Skeletal muscle tissue (tissue), 5 donors: ENCODE measurements around the gene TRO. TPM values are rescaled to one million over a fixed set of nuclear protein-coding genes. Genes with fewer than 3 reads are reported as not detected.

Source experiments
- H3K27ac ChIP-seq: one replicate; pipeline ENCODE4 v1.7.0; 2013; ENCODE audit warnings: mild to moderate bottlenecking, low read depth, low read length, inconsistent platforms
- H3K27me3 ChIP-seq, 3 donors: one replicate each; pipeline ENCODE4 v1.7.0; 2013; ENCODE audit warnings: low read length in 3 of 3; ENCODE audit not compliant: control insufficient read depth in 3 of 3, insufficient read depth in 3 of 3
- H3K36me3 ChIP-seq, 3 donors: one replicate each; pipeline ENCODE4 v1.7.0; 2013; ENCODE audit warnings: low read length in 3 of 3; ENCODE audit not compliant: control insufficient read depth in 3 of 3, insufficient read depth in 3 of 3
- H3K4me1 ChIP-seq, 3 donors: one replicate each; pipeline ENCODE4 v1.7.0; 2013; ENCODE audit warnings: low read length in 3 of 3, mild to moderate bottlenecking in 3 of 3; ENCODE audit not compliant: control insufficient read depth in 3 of 3, insufficient read depth in 3 of 3
- H3K4me3 ChIP-seq, 3 donors: one replicate each; pipeline ENCODE4 v1.7.0; 2013; ENCODE audit warnings: low read length in 3 of 3
- H3K9ac ChIP-seq, 3 donors: one replicate each; pipeline ENCODE4 v1.7.0; 2013; ENCODE audit warnings: low read length in 3 of 3, mild to moderate bottlenecking in 3 of 3, moderate library complexity in 2 of 3, low read depth in 1 of 3
- H3K9me3 ChIP-seq, 3 donors: one replicate each; pipeline ENCODE4 v1.7.0; 2013; ENCODE audit warnings: low read length in 3 of 3; ENCODE audit not compliant: control insufficient read depth in 3 of 3
- small RNA-seq: library from RNA; depleted of rRNA; stranded (forward); fragments of <200 nt; gene quantifications from one replicate; pipeline ENCODE3, GENCODE V24; 2014
- total RNA-seq: library from RNA; depleted of rRNA; stranded (reverse); fragments of >200 nt; gene quantifications from one replicate; pipeline ENCODE4 v1.2.3, GENCODE V29; 2014
- donor health status: Osteomylitis.

TRO gene
- total RNA-seq, 1 donor from 2014 or later = 52.2 TPM

- no peak overlapping the region for H3K27ac ChIP-seq
- no peak overlapping the region for H3K9ac ChIP-seq
- H3K4me3 ChIP-seq = no peak overlapping the region
- H3K36me3 ChIP-seq = peaks cover 4 to 7% (median 5%) of the 10 kb centered on the region in 3 donors
- no peaks in the 10 kb centered on the region for H3K9me3 ChIP-seq
- H3K4me1 ChIP-seq = peaks cover 0 to 7% (median 5%) of the 10 kb centered on the region in 3 donors
- no peaks in the 10 kb centered on the region for H3K27me3 ChIP-seq
Measured at GRCh38 chrX:54950730-54951375, 30.2 kb downstream of the TRO start.

DNA sequence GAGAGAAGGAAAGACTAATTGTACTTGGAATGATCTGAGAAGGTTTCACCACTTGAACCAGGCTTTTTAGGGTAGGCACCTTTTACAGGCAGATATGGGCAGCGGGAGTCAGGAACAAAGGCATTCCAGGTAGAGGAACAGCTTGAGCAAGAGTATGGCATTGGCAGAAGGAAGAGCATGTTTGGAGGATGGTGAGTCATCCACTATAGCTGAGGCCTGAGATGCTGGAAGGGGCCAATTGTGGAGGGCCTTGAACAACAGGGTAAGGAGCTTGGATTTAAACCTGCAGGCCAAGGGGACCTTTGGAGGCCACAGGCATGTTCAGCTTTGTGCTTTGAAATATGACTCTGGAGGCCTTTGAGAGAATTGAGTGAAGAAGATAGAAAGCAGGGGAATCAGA, 41.1 kb downstream of the TRO start:
- Histone ChIP-seq H3K4me1 (no peaks in the 10 kb centered on the region), H3K36me3 (peaks cover 0 to 5% (median 2%) of the 10 kb centered on the region in 3 donors), H3K9me3 (no peaks in the 10 kb centered on the region), H3K9ac (no peak overlapping the region), H3K4me3 (no peak overlapping the region), H3K27me3 (no peaks in the 10 kb centered on the region), H3K27ac (no peak overlapping the region)

GRCh38 chrX:54964766-54965497, 44.3 kb downstream of the TRO start:
- no peaks in the 10 kb centered on the region for H3K4me1 ChIP-seq
- H3K27ac ChIP-seq = no peak overlapping the region
- no peak overlapping the region for H3K4me3 ChIP-seq
- peaks cover 0 to 2% (median 0%) of the 10 kb centered on the region in 3 donors for H3K36me3 ChIP-seq
- H3K9ac ChIP-seq = no peak overlapping the region
- no peaks in the 10 kb centered on the region for H3K9me3 ChIP-seq
- H3K27me3 ChIP-seq = no peaks in the 10 kb centered on the region

DNA sequence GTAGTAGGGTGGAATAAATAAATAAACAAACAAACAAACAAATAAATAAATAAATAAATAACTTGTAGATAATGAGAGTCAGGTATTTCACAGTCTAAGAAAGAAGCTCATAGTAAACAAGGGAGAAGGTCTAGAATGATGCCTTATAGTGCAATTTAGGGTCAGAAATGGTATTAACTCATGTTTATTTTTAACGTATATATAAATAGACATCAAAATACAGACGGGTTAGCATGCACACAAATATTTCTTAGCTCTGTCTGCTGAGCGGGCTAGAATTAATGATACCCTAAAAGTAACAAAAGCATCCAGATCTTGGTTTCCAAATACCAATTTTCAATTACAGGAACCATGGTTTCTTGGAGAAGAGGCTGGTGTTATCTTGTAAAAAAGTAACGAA, 56.8 kb downstream of the TRO start:
- no peaks in the 10 kb centered on the region for H3K27me3 ChIP-seq
- H3K27ac ChIP-seq = no peak overlapping the region
- H3K9ac ChIP-seq = no peak overlapping the region
- H3K36me3 ChIP-seq = no peaks in the 10 kb centered on the region
- H3K4me1 ChIP-seq = peaks cover 0 to 2% (median 0%) of the 10 kb centered on the region in 3 donors
- no peak overlapping the region for H3K4me3 ChIP-seq
- no peaks in the 10 kb centered on the region for H3K9me3 ChIP-seq

DNA sequence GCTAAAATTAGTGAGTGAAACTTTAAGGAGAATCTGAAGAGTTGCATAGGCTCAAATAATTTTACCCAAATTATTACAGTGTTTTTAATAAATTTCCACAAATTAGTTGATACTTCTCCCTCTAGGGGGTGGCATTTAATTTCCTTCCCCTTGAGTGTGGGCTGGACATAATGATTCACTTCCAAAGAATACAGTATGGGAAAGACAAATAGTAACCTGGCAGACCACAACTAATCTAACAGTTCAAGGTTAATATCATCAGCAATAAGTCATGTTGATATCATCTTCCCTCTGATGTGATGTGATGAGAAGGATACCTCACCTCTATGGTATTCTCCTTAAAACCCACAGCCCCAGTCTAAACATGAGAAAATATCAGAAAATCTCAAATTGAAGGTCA, 57.8 kb downstream of the TRO start:
- Histone ChIP-seq H3K27me3 (no peaks in the 10 kb centered on the region), H3K9ac (no peak overlapping the region), H3K36me3 (peaks cover 0 to 3% (median 0%) of the 10 kb centered on the region in 3 donors), H3K27ac (no peak overlapping the region), H3K9me3 (no peaks in the 10 kb centered on the region), H3K4me1 (peaks cover 0 to 2% (median 0%) of the 10 kb centered on the region in 3 donors), H3K4me3 (no peak overlapping the region)

DNA sequence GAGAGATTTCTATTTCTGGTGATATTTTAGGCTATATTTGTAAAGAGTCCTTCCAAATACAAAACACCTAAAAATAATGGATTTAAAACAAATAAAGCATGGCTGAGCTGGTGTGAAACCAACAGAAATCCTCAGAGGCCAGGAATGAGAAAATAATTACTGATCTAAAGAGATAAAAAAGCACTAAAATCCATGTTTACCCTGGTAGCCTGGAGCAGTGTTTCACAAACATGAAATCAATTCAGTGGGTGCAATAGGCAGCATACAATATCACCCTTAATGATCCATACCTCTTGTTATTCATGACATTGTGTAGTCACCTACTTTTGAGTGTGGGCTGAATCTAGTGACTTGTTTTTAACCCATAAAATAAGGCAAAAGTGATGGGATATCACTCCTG, 58.8 kb downstream of the TRO start:
- Histone ChIP-seq H3K9me3 (no peaks in the 10 kb centered on the region), H3K4me1 (peaks cover 0 to 2% (median 0%) of the 10 kb centered on the region in 3 donors), H3K27ac (no peak overlapping the region), H3K27me3 (no peaks in the 10 kb centered on the region), H3K36me3 (peaks cover 0 to 3% (median 0%) of the 10 kb centered on the region in 3 donors), H3K9ac (no peak overlapping the region), H3K4me3 (no peak overlapping the region)

DNA sequence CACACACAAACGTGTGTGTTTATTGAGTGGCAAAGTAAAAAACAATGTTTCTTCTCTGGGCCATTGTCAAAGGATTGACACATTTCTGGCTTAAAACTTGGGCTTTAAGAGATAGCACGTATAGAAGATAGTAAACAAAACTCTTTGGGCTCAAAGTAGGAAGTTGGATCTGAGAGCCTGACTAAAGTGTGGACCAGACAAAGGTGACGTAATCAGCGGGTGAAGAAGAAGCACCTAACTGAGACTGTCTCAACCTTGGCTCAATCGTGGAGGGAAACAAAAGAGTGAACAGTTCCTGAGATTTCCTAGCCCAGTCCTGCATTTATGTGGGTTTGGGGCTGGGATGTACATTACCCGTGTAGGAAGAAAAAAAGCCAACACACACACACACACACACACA, 59.7 kb downstream of the TRO start:
- Histone ChIP-seq H3K36me3 (peaks cover 0 to 3% (median 0%) of the 10 kb centered on the region in 3 donors), H3K4me1 (peaks cover 0 to 2% (median 0%) of the 10 kb centered on the region in 3 donors), H3K4me3 (no peak overlapping the region), H3K9ac (no peak overlapping the region), H3K9me3 (no peaks in the 10 kb centered on the region), H3K27ac (no peak overlapping the region), H3K27me3 (no peaks in the 10 kb centered on the region)

Small RNA genes lying within 50 kb of the gene (small RNA-seq; reads per million reads assigned to genes)
- not detected for gene RF00614

Other genes with a start within 250 kb of the TRO start
- under 0.01 TPM for gene ITIH6, start 122.6 kb upstream of the TRO start, total RNA-seq
- 694 TPM for gene MAGED2, start 113.1 kb upstream of the TRO start, total RNA-seq
- gene PFKFB1, start 73.4 kb downstream of the TRO start, total RNA-seq = not detected
- gene APEX2, start 79.5 kb downstream of the TRO start, total RNA-seq = 2.1 TPM
- 301 TPM for gene ALAS2, start 110.2 kb downstream of the TRO start, total RNA-seq
- not detected for gene PAGE2B, start 154.2 kb downstream of the TRO start, total RNA-seq
- not detected for gene PAGE2, start 168.2 kb downstream of the TRO start, total RNA-seq